HepG2 (cell line): ENCODE data around the gene PLSCR4.

Source experiments
- ATF6 ChIP-seq: sonication (generic); formaldehyde crosslinking; conservative IDR thresholded peaks from 2 replicates; pipeline ENCODE4 v1.4.0; 2020; ENCODE audit warnings: missing genetic modification reagents
- CTCF ChIP-seq: sonication (generic); formaldehyde crosslinking; IDR thresholded peaks from 2 replicates; pipeline ENCODE4 v1.5.0; 2020; ENCODE audit warnings: mild to moderate bottlenecking, missing genetic modification reagents, moderate library complexity
- EZH2 ChIP-seq: conservative IDR thresholded peaks from 2 replicates; pipeline ENCODE4 v1.6.1; 2012; ENCODE audit warnings: mild to moderate bottlenecking, low read depth, low read length, moderate library complexity
- IKZF4 ChIP-seq: sonication (generic); formaldehyde crosslinking; IDR thresholded peaks from 2 replicates; pipeline ENCODE4 v1.5.1; 2020; ENCODE audit warnings: borderline replicate concordance, mild to moderate bottlenecking, low read depth, missing genetic modification reagents; ENCODE audit errors: not compliant biosample characterization
- MIER3 ChIP-seq: IDR thresholded peaks from 2 replicates; pipeline ENCODE4 v1.6.1; 2016; ENCODE audit warnings: missing compliant biosample characterization, borderline replicate concordance
- POLR2A ChIP-seq, 2 experiments: IDR thresholded peaks; 2 replicates each; pipeline ENCODE4 v1.6.1; 2011; ENCODE audit warnings: low read depth in 2 of 2, low read length in 2 of 2, mild to moderate bottlenecking in 1 of 2, moderate library complexity in 1 of 2; ENCODE audit not compliant: insufficient read depth in 1 of 2
- SAFB2 ChIP-seq: sonication (generic); formaldehyde crosslinking; IDR thresholded peaks from 2 replicates; pipeline ENCODE4 v1.5.1; 2020; ENCODE audit warnings: missing genetic modification reagents, low read depth, mild to moderate bottlenecking, borderline replicate concordance
- ZFP1 ChIP-seq: IDR thresholded peaks from 2 replicates; pipeline ENCODE4 v1.6.1; 2016
- ZNF121 ChIP-seq: sonication (generic); formaldehyde crosslinking; IDR thresholded peaks from 2 replicates; pipeline ENCODE4 v1.5.0; 2020; ENCODE audit warnings: mild to moderate bottlenecking, missing genetic modification reagents
- ZNF234 ChIP-seq: sonication (generic); formaldehyde crosslinking; conservative IDR thresholded peaks from 2 replicates; pipeline ENCODE4 v1.5.1; 2020; ENCODE audit warnings: mild to moderate bottlenecking, missing genetic modification reagents
- ZNF639 ChIP-seq: conservative IDR thresholded peaks from 2 replicates; pipeline ENCODE4 v1.6.1; 2018; ENCODE audit warnings: missing genetic modification reagents
- ZNF7 ChIP-seq: IDR thresholded peaks from 2 replicates; pipeline ENCODE4 v1.6.1; 2016; ENCODE audit warnings: missing biosample characterization, missing genetic modification reagents

GRCh38 chr3:146280864-146281263, 30.0 kb upstream of the PLSCR4 start:
- TF ChIP-seq CTCF (CRISPR knock-in tag), result no peak
- no peak for TF ChIP-seq POLR2A (IDR thresholded peaks at IDR 0.05; ENCODE audit: insufficient read depth in 1 of 2, low read depth in 2 of 2, low read length in 2 of 2)
- TF ChIP-seq ZNF639 (CRISPR knock-in tag), result no peak
- TF ChIP-seq SAFB2, result no peak
- no peak for TF ChIP-seq IKZF4 (CRISPR knock-in tag)
- no peak for TF ChIP-seq ZNF234
- TF ChIP-seq ZNF7 (CRISPR knock-in tag), result no peak
- no peak for TF ChIP-seq ATF6 (CRISPR knock-in tag)
- TF ChIP-seq MIER3, result no peak
- no peak for TF ChIP-seq ZNF121 (CRISPR knock-in tag)
- TF ChIP-seq ZFP1 (CRISPR knock-in tag), result no peak
- no peak for TF ChIP-seq EZH2
